Osteocyte (in vitro differentiated cells): ENCODE results near the gene EML5. TPM values are rescaled to one million over a fixed set of nuclear protein-coding genes. Genes with fewer than 3 reads are reported as not detected.
"Not testable (repeated sequence)": the region's sequence is repeated elsewhere in the genome, so short reads cannot be mapped to it uniquely, and the experiment has no call there.

Experiments
- DNase-seq: peaks from one replicate; pipeline ENCODE4 v3.0.0; 2021; ENCODE audit warnings: mixed read lengths; ENCODE audit not compliant: unreplicated experiment; ENCODE audit errors: extremely low spot score
- H3K27ac Mint-ChIP-seq: one replicate; pipeline ENCODE4 v1.8.0; 2021; ENCODE audit warnings: mild to moderate bottlenecking, mixed read lengths; ENCODE audit not compliant: unreplicated experiment
- H3K27me3 Mint-ChIP-seq: one replicate; pipeline ENCODE4 v1.8.0; 2021; ENCODE audit warnings: mixed read lengths; ENCODE audit not compliant: unreplicated experiment
- H3K36me3 Mint-ChIP-seq: one replicate; pipeline ENCODE4 v1.8.0; 2021; ENCODE audit warnings: mixed read lengths; ENCODE audit not compliant: unreplicated experiment
- H3K4me1 Mint-ChIP-seq: one replicate; pipeline ENCODE4 v1.8.0; 2021; ENCODE audit warnings: mixed read lengths; ENCODE audit not compliant: unreplicated experiment
- H3K4me3 Mint-ChIP-seq: one replicate; pipeline ENCODE4 v1.8.0; 2021; ENCODE audit warnings: mild to moderate bottlenecking, moderate library complexity, mixed read lengths; ENCODE audit not compliant: unreplicated experiment
- H3K9me3 Mint-ChIP-seq: one replicate; pipeline ENCODE4 v1.8.0; 2021; ENCODE audit warnings: mixed read lengths; ENCODE audit not compliant: unreplicated experiment
- total RNA-seq: library from RNA; stranded (reverse); gene quantifications from 2 replicates; pipeline ENCODE4 v1.2.1, GENCODE V29; 2021
- TF ChIP-seq, protein P1 (sequence below): fragments of 200-600 bp; sonication (generic); IDR thresholded peaks from 2 replicates; pipeline ENCODE4 v1.5.0; 2021; ENCODE audit warnings: antibody characterized with exemption, mild to moderate bottlenecking, moderate library complexity

EML5 gene
- total RNA-seq, 1 donor from 2014 or later = 0.19 TPM

DNA sequence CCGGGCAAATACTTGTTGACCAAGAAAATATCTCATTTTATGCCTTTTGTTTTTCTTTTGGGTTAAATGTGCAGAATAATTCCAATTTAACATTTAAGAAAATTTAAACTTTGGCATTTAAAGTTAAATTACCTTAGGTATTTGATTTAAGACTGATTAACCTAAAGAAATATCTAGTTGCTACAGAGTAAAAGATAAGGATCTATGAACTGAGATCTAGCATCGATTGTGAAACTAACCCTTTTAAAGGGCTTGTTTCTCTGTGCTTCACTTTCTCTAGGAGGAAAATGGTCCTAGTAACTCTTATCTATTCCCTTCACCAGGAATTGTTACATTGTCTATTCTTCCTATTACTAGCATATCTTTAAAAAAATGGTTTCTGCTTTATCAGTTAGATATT, 29.1 kb upstream of the EML5 start:
- Mint-ChIP-seq H3K27me3 (peaks cover 35% of the 10 kb centered on the region), H3K4me1 (peaks cover 10% of the 10 kb centered on the region), H3K9me3 (no peaks in the 10 kb centered on the region), H3K27ac (no peak overlapping the region), H3K36me3 (no peaks in the 10 kb centered on the region), H3K4me3 (no peak overlapping the region)
- DNase-seq = no peak
- TF ChIP-seq, protein P1, sequence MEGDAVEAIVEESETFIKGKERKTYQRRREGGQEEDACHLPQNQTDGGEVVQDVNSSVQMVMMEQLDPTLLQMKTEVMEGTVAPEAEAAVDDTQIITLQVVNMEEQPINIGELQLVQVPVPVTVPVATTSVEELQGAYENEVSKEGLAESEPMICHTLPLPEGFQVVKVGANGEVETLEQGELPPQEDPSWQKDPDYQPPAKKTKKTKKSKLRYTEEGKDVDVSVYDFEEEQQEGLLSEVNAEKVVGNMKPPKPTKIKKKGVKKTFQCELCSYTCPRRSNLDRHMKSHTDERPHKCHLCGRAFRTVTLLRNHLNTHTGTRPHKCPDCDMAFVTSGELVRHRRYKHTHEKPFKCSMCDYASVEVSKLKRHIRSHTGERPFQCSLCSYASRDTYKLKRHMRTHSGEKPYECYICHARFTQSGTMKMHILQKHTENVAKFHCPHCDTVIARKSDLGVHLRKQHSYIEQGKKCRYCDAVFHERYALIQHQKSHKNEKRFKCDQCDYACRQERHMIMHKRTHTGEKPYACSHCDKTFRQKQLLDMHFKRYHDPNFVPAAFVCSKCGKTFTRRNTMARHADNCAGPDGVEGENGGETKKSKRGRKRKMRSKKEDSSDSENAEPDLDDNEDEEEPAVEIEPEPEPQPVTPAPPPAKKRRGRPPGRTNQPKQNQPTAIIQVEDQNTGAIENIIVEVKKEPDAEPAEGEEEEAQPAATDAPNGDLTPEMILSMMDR = no peak

- TF ChIP-seq, protein P1 = no peak
- Mint-ChIP-seq H3K4me1 (peaks cover 10% of the 10 kb centered on the region), H3K9me3 (no peaks in the 10 kb centered on the region), H3K27me3 (peaks cover 35% of the 10 kb centered on the region), H3K36me3 (no peaks in the 10 kb centered on the region), H3K4me3 (no peak overlapping the region), H3K27ac (no peak overlapping the region)
- DNase-seq = no peak
These were observed 28.6 kb upstream of the EML5 start for GRCh38 chr14:88821378-88821777.

GRCh38 chr14:88819674-88820073, 26.9 kb upstream of the EML5 start:
- H3K36me3 Mint-ChIP-seq, H3K27ac Mint-ChIP-seq, H3K9me3 Mint-ChIP-seq, H3K4me3 Mint-ChIP-seq, H3K4me1 Mint-ChIP-seq, DNase-seq: not testable (repeated sequence)
- peaks cover 35% of the 10 kb centered on the region for H3K27me3 Mint-ChIP-seq

DNA sequence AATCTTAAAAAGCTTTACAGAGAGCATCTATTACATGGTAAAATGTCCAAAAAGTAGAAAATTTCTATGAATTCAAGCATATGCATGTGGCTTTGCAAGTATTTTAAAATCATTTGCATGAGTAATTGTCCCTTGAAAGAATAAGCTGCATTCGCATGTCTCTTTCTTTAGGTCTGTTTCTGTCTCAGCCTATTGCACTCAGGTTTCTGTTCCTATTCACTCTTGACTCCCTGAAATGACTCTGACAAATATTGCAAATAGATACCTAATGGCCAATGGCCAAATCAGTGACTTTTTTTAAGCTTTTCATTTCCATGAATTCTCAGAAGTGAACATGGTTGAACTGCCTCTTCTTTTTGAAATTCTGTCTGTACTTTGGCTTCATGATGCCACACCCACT, 25.3 kb upstream of the EML5 start:
- Mint-ChIP-seq H3K4me1 (no peaks in the 10 kb centered on the region), H3K27ac (no peak overlapping the region), H3K4me3 (no peak overlapping the region), H3K27me3 (peaks cover 42% of the 10 kb centered on the region), H3K36me3 (no peaks in the 10 kb centered on the region), H3K9me3 (no peaks in the 10 kb centered on the region)
- no peak for DNase-seq
- TF ChIP-seq, protein P1 = no peak

DNA sequence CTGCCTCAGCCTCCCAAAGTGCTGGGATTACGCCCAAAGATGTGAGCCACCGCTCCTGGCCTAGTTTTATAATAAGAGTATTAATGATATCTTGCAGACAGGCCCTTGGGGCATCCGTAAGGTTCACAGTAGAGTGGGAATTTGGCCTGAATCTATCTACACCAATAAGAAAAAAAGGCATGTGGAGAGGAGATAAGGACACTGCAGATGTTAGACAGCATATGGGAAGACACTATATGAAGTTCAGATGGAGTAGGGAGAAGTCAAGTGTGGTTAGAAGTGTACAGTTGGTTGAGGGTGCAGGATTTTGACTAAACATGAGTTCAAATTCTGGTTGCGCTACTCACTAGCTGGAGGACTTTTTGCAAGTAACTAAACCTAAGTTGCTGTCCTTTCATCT, 23.2 kb upstream of the EML5 start:
- TF ChIP-seq, protein P1 = no peak
- Mint-ChIP-seq H3K27me3 (peaks cover 48% of the 10 kb centered on the region), H3K4me1 (no peaks in the 10 kb centered on the region), H3K27ac (no peak overlapping the region), H3K36me3 (no peaks in the 10 kb centered on the region), H3K9me3 (no peaks in the 10 kb centered on the region), H3K4me3 (no peak overlapping the region)
- DNase-seq = no peak

DNA sequence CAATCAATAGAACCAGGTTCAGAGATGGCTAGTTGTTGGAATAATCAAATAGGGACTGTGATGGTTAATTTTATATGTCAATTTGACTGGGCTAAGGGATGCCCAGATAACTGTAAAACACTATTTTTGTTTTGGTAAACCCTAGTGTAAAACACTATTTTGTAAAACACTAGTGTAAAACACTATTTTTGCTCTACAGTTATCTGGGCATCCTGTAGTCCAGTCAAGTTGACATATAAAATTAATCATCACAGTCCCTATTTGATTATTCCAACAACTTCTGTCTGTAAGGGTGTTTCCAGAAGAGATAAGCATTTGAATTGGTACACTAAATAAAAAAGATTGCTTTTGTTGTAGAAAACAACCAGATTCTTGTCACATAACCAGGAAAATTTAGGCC, 15.6 kb upstream of the EML5 start:
- Mint-ChIP-seq H3K36me3 (no peaks in the 10 kb centered on the region), H3K27me3 (peaks cover 28% of the 10 kb centered on the region), H3K9me3 (peaks cover 10% of the 10 kb centered on the region), H3K4me3 (no peak overlapping the region), H3K27ac (no peak overlapping the region), H3K4me1 (no peaks in the 10 kb centered on the region)
- TF ChIP-seq, protein P1 = no peak
- no peak for DNase-seq
